ENCODE data around the gene GTPBP8.

The GTPBP8 gene

DNA sequence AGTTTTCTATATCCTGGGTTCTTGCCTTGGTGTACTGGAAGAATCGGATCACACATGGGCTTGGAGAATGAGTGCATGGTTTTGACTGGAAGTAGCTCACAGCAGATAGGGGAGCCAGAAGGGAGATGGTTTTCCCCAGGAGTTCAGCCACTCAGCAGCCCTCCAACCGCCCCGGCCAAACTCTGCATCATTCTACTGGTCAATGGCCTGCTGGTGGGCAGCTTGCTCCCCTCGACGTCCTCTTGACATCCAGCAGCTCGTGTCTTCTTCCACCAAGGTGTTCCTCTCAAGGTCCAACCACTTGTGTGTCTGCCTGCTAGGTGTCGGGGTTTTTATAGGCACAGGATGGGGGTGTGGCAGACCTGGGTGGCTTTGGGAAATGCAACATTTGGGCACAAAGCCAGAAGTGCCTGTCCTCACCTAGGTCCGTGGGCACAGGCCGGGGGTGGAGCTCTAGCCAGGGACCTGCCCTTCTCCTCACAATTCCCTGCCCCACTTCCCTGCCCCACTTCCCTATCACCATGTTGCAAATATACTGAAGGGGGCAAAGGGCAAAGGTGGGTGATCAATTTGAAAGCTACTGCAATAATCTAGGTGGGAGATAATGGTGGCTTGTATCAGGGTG lies 3.0 kb upstream of the GTPBP8 start:
- no peak overlapping the region for H2AFZ ChIP-seq (ENCODE audit: low read depth, low read length)
- no peaks in the 10 kb centered on the region for H3K9me3 ChIP-seq (ENCODE audit: insufficient read depth, low read length, severe bottlenecking)
- no peak for TF ChIP-seq EZH2 (IDR thresholded peaks at IDR 0.05; ENCODE audit: borderline replicate concordance, low read depth, low read length, severe bottlenecking)
- TF ChIP-seq, protein P1, sequence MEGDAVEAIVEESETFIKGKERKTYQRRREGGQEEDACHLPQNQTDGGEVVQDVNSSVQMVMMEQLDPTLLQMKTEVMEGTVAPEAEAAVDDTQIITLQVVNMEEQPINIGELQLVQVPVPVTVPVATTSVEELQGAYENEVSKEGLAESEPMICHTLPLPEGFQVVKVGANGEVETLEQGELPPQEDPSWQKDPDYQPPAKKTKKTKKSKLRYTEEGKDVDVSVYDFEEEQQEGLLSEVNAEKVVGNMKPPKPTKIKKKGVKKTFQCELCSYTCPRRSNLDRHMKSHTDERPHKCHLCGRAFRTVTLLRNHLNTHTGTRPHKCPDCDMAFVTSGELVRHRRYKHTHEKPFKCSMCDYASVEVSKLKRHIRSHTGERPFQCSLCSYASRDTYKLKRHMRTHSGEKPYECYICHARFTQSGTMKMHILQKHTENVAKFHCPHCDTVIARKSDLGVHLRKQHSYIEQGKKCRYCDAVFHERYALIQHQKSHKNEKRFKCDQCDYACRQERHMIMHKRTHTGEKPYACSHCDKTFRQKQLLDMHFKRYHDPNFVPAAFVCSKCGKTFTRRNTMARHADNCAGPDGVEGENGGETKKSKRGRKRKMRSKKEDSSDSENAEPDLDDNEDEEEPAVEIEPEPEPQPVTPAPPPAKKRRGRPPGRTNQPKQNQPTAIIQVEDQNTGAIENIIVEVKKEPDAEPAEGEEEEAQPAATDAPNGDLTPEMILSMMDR (IDR thresholded peaks at IDR 0.05; ENCODE audit: borderline replicate concordance, extremely low read depth, low read length, poor library complexity, severe bottlenecking) = no peak
- H3K9ac ChIP-seq (ENCODE audit: low read depth, low read length) = no peak overlapping the region
- H4K20me1 ChIP-seq (ENCODE audit: insufficient read depth, low read length) = no peaks in the 10 kb centered on the region
- DNase-seq (no peak), ATAC-seq (ENCODE audit: insufficient read depth, low read depth) (no peak)
- no peaks in the 10 kb centered on the region; the same call in 1 of the 2 replicates for H3K36me3 ChIP-seq (ENCODE audit: insufficient read depth, low read length)
- H3K4me3 ChIP-seq (ENCODE audit: low read depth in 1 of 2, low read length in 2 of 2) = no peak overlapping the region
- H3K79me2 ChIP-seq (ENCODE audit: insufficient read depth, low read length) = peaks cover 20% of the 10 kb centered on the region
- peaks cover 23% of the 10 kb centered on the region for H3K4me1 ChIP-seq (ENCODE audit: insufficient read depth, low read length)
- H3K27ac ChIP-seq (ENCODE audit: low read length) = no peak overlapping the region
- no peak overlapping the region for H3K4me2 ChIP-seq (ENCODE audit: insufficient read depth, low read length)
- no peaks in the 10 kb centered on the region for H3K27me3 ChIP-seq (ENCODE audit: insufficient read depth, low read length, poor library complexity)

DNA sequence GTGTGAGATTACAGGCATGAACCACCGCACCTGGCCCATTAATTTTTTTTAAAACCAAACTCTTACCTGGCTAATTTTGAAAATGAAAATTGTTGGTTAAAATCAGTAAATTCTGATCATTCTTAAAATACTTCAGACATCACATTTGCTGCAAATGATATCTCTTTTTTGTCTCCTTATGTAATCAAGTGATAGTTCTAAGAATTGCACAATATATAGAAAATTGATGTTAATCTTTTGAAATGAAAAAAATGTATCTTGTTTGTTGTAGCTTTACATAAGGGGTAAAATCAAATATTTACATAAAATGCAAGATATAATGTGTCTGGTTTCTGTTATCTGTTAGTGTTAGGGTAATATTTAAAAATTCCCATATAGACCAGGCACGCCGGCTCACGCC lies 5.0 kb downstream of the GTPBP8 start:
- no peak for DNase-seq
- no peak overlapping the region for H3K4me2 ChIP-seq (ENCODE audit: insufficient read depth, low read length)
- H3K27ac ChIP-seq (ENCODE audit: low read length) = no peak overlapping the region
- peaks cover 34% of the 10 kb centered on the region for H3K36me3 ChIP-seq (ENCODE audit: insufficient read depth, low read length)
- no peak for TF ChIP-seq EZH2 (IDR thresholded peaks at IDR 0.05; ENCODE audit: borderline replicate concordance, low read depth, low read length, severe bottlenecking)
- TF ChIP-seq, protein P1 (IDR thresholded peaks at IDR 0.05; ENCODE audit: borderline replicate concordance, extremely low read depth, low read length, poor library complexity, severe bottlenecking) = no peak
- H3K9ac ChIP-seq (ENCODE audit: low read depth, low read length) = no peak overlapping the region
- H2AFZ ChIP-seq (ENCODE audit: low read depth, low read length) = no peak overlapping the region
- H3K9me3 ChIP-seq (ENCODE audit: insufficient read depth, low read length, severe bottlenecking) = no peaks in the 10 kb centered on the region
- no peaks in the 10 kb centered on the region for H4K20me1 ChIP-seq (ENCODE audit: insufficient read depth, low read length)
- H3K79me2 ChIP-seq (ENCODE audit: insufficient read depth, low read length) = peaks cover 38% of the 10 kb centered on the region
- peaks cover 32% of the 10 kb centered on the region for H3K4me1 ChIP-seq (ENCODE audit: insufficient read depth, low read length)
- H3K4me3 ChIP-seq (ENCODE audit: low read depth in 1 of 2, low read length in 2 of 2) = no peak overlapping the region
- ATAC-seq (ENCODE audit: insufficient read depth, low read depth) = no peak
- H3K27me3 ChIP-seq (ENCODE audit: insufficient read depth, low read length, poor library complexity) = no peaks in the 10 kb centered on the region

DNA sequence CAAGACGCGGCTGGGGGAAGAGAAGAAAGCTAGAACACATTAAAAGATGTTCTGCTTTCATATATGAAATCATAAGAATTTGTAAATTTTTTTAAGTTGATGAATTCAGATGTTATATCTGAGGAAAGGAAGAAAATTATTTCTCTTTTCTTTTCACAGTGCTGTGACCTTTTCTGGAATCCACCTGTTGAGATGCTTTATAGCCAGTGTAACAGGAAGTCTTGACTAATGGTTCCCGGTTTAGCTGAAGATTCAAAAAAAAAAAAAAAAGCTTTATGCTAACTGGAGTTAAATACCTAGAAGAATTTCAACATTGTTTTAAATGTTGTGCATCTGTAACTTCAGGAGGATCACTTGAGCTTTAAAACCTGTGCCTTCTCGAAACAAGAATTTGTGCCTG lies 9.9 kb downstream of the GTPBP8 start:
- H2AFZ ChIP-seq (ENCODE audit: low read depth, low read length) = no peak overlapping the region
- TF ChIP-seq, protein P1 (IDR thresholded peaks at IDR 0.05; ENCODE audit: borderline replicate concordance, extremely low read depth, low read length, poor library complexity, severe bottlenecking) = no peak
- no peak for TF ChIP-seq EZH2 (IDR thresholded peaks at IDR 0.05; ENCODE audit: borderline replicate concordance, low read depth, low read length, severe bottlenecking)
- H3K4me3 ChIP-seq (ENCODE audit: low read depth in 1 of 2, low read length in 2 of 2) = no peak overlapping the region
- peaks cover 3% of the 10 kb centered on the region; the same call in 1 of the 2 replicates for H3K79me2 ChIP-seq (ENCODE audit: insufficient read depth, low read length)
- H3K4me1 ChIP-seq (ENCODE audit: insufficient read depth, low read length) = no peaks in the 10 kb centered on the region
- H3K4me2 ChIP-seq (ENCODE audit: insufficient read depth, low read length) = no peak overlapping the region
- DNase-seq (no peak), ATAC-seq (ENCODE audit: insufficient read depth, low read depth) (no peak)
- H3K9me3 ChIP-seq (ENCODE audit: insufficient read depth, low read length, severe bottlenecking) = no peaks in the 10 kb centered on the region
- H4K20me1 ChIP-seq (ENCODE audit: insufficient read depth, low read length) = peaks cover 3% of the 10 kb centered on the region; the same call in 1 of the 2 replicates
- no peak overlapping the region for H3K27ac ChIP-seq (ENCODE audit: low read length)
- peaks cover 76% of the 10 kb centered on the region for H3K36me3 ChIP-seq (ENCODE audit: insufficient read depth, low read length)
- H3K9ac ChIP-seq (ENCODE audit: low read depth, low read length) = no peak overlapping the region
- H3K27me3 ChIP-seq (ENCODE audit: insufficient read depth, low read length, poor library complexity) = no peaks in the 10 kb centered on the region

Measured in DND-41 (cell line).